ENCODE data around the gene P3H2.

The P3H2 gene

GRCh38 chr3:190008432-190008831 lies 112.3 kb downstream of the P3H2 start (continued):
- TF ChIP-seq ZNF513 (tag by site-specific recombination; IDR thresholded peaks at IDR 0.05) (no peak), ZNF792 (tag by site-specific recombination; IDR thresholded peaks at IDR 0.05) (no peak)

- TF ChIP-seq ZNF324 (tag by site-specific recombination; IDR thresholded peaks at IDR 0.05) (no peak), ZBTB7A (tag by site-specific recombination; IDR thresholded peaks at IDR 0.05; ENCODE audit: low read depth) (no peak), GLIS2 (tag by site-specific recombination; IDR thresholded peaks at IDR 0.05) (no peak), ZNF341 (tag by site-specific recombination; IDR thresholded peaks at IDR 0.05; ENCODE audit: low read depth) (no peak), ZNF610 (tag by site-specific recombination; IDR thresholded peaks at IDR 0.05; ENCODE audit: borderline replicate concordance) (no peak), ZNF148 (tag by site-specific recombination; IDR thresholded peaks at IDR 0.05; ENCODE audit: borderline replicate concordance) (no peak), PRDM2 (tag by site-specific recombination; IDR thresholded peaks at IDR 0.05; ENCODE audit: borderline replicate concordance) (no peak), ZSCAN5A (tag by site-specific recombination; IDR thresholded peaks at IDR 0.05) (no peak), ZNF660 (tag by site-specific recombination; IDR thresholded peaks at IDR 0.05) (no peak), ZNF692 (tag by site-specific recombination; IDR thresholded peaks at IDR 0.05) (no peak)
- Histone ChIP-seq H3K4me3 (ENCODE audit: low read depth, low read length) (no peak overlapping the region), H3K9me3 (ENCODE audit: control insufficient read depth, insufficient read depth, low read depth, low read length) (no peaks in the 10 kb centered on the region), H3K4me1 (ENCODE audit: control insufficient read depth, insufficient read depth, low read length) (no peaks in the 10 kb centered on the region), H3K36me3 (ENCODE audit: control insufficient read depth in 2 of 2, insufficient read depth in 1 of 2, low read length in 2 of 2) (no peaks in the 10 kb centered on the region), H3K27ac (ENCODE audit: extremely low read depth, low read depth, low read length) (no peak overlapping the region)
- ChIA-PET CTCF (interaction anchor here (0.7 to 0.8 kb wide), 3 partner anchors 38 to 379 kb away, joined by 3 read pairs; no protein-coding TSS in a partner anchor), POLR2A (no interaction called here)
Measured at GRCh38 chr3:190005343-190006113, 115.2 kb downstream of the P3H2 start.
